HUES6 (cell line): ENCODE data around the gene NCAM2.

Source experiments
- H3K27ac ChIP-seq: 2 replicates; pipeline ENCODE4 v1.7.0; 2013; ENCODE audit warnings: low read depth, mild to moderate bottlenecking, low read length, inconsistent platforms
- H3K27me3 ChIP-seq: 2 replicates; pipeline ENCODE4 v1.6.1; 2013; ENCODE audit warnings: low read length; ENCODE audit not compliant: control insufficient read depth, insufficient read depth
- H3K36me3 ChIP-seq: 2 replicates; pipeline ENCODE4 v1.6.1; 2013; ENCODE audit warnings: low read length; ENCODE audit not compliant: control insufficient read depth, insufficient read depth
- H3K4me1 ChIP-seq: 2 replicates; pipeline ENCODE4 v1.6.1; 2013; ENCODE audit warnings: low read length; ENCODE audit not compliant: control insufficient read depth, insufficient read depth
- H3K4me3 ChIP-seq: 2 replicates; pipeline ENCODE4 v1.5.1; 2013; ENCODE audit warnings: low read depth, low read length
- H3K9ac ChIP-seq: one replicate; pipeline ENCODE4 v1.6.1; 2013; ENCODE audit warnings: mild to moderate bottlenecking, low read length
- H3K9me3 ChIP-seq: 2 replicates; pipeline ENCODE4 v1.6.1; 2013; ENCODE audit warnings: low read depth, low read length; ENCODE audit not compliant: control insufficient read depth, insufficient read depth

Gene NCAM2

DNA sequence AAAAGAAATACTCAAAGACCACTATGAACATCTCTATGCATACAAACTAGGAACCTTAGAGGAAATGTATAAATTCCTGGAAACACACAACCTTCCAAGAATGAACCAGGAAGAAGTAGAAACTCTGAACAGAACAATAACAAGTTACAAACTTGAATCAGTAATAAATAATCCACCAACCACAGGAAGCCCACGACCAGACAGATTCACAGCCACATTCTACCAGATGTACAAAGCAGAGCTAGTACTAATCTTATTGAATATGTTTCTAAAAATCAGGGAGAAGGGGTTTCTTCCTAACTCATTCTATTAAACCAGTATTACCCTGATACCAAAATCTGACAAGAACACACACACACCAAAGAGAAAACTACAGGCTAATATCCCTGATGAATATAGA, 263.8 kb downstream of the NCAM2 start:
- Histone ChIP-seq H3K9me3 (no peaks in the 10 kb centered on the region), H3K4me1 (no peaks in the 10 kb centered on the region), H3K36me3 (no peaks in the 10 kb centered on the region), H3K27me3 (no peaks in the 10 kb centered on the region), H3K4me3 (no peak overlapping the region), H3K9ac (no peak overlapping the region), H3K27ac (no peak overlapping the region)

DNA sequence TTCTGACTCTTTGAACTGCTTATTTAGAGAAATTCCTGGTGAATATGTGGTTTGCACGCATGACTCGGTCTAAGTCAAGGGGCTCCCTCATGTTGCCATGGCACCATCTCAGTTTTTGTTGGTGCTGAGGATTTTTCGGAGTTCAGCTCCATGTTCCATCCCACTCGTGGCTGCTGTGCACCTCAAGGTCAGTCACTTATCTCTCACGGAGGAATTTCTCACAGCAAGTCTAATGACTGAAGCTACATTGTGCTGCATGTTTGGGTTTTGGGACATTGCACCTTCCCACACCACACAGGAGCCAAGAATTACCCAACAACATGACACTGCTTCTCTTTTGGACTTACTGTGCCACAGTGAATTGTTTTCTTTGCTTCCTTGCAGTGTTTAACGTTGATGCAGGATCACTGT, 269.9 kb downstream of the NCAM2 start:
- H3K9me3 ChIP-seq: no peaks in the 10 kb centered on the region
- H3K4me3 ChIP-seq: no peak overlapping the region
- no peaks in the 10 kb centered on the region for H3K4me1 ChIP-seq
- no peak overlapping the region for H3K27ac ChIP-seq
- no peaks in the 10 kb centered on the region for H3K27me3 ChIP-seq
- no peak overlapping the region for H3K9ac ChIP-seq
- no peaks in the 10 kb centered on the region for H3K36me3 ChIP-seq

DNA sequence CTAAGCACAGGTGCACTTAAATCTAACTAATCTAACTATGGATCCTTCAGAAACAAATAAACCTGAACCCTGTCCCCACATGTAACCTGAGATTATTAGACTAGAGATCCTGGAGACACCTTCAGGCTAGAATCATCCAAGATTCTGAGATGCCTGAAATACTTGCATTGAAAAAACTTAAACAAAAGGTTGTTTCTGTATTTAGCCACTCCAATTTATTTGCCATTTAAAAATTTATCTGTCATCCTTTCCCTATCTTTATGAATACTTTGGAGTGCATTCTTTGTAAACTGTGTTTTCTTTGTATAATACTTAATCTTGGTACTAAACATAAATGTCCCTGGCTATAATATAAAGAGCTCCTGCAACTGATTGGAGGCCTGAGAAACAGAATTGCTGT, 270.7 kb downstream of the NCAM2 start:
- Histone ChIP-seq H3K9ac (no peak overlapping the region), H3K27me3 (no peaks in the 10 kb centered on the region), H3K36me3 (no peaks in the 10 kb centered on the region), H3K4me3 (no peak overlapping the region), H3K4me1 (no peaks in the 10 kb centered on the region), H3K9me3 (no peaks in the 10 kb centered on the region), H3K27ac (no peak overlapping the region)

DNA sequence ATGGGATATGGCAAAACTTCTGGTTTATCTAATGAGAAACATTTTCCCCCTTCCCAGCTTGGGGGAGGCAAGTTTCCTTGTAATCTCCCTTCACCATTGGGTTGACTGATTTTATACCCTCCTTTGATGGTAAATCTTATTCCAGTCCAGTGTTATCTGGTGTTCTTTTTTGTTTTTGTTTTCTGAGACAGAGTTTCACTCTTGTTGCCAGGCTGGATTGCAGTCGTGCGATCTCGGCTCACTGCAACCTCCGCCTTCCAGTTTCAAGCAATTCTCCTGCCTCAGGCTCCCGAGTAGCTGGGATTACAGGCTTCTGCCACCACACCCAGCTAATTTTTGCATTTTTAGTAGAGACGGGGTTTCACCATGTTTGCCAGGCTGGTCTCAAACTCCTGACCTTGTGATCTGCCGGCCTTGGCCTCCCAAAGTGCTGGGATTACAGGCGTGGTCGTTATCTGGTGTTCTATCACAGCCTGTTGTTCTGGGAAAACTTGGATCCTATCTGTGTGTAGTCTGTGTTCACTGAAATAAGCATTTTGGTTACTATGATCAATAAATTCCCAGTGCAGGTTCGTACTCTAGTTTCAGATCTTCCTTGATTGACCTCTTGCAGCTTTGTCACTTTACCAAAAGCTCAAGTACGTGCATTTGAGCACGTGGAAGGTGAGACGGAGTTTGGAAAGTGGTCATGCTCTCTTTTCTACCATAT, 281.1 kb downstream of the NCAM2 start:
- Histone ChIP-seq H3K4me1 (no peaks in the 10 kb centered on the region), H3K9me3 (no peaks in the 10 kb centered on the region), H3K27ac (no peak overlapping the region), H3K4me3 (no peak overlapping the region), H3K27me3 (no peaks in the 10 kb centered on the region), H3K36me3 (no peaks in the 10 kb centered on the region), H3K9ac (no peak overlapping the region)

DNA sequence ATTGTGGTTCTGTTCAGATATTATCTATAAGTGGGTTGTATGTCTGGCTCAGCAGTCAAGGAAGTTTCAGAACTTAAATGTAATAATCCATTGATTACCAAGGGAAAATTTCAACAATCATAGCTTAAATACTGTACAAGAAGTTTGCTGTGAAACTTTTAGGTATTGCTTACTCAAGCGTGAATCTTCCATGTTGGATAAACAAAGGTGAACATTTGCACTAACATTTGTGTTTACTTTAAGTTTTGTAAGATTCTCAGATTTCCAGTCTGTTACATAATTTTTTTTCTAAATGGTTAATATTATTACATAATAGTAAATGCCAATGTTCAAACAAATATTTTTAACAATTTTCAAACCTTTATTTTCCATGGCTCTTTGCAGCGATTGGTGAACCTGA, 285.6 kb downstream of the NCAM2 start:
- Histone ChIP-seq H3K36me3 (no peaks in the 10 kb centered on the region), H3K9ac (no peak overlapping the region), H3K27ac (no peak overlapping the region), H3K27me3 (no peaks in the 10 kb centered on the region), H3K4me3 (no peak overlapping the region), H3K9me3 (no peaks in the 10 kb centered on the region), H3K4me1 (no peaks in the 10 kb centered on the region)

DNA sequence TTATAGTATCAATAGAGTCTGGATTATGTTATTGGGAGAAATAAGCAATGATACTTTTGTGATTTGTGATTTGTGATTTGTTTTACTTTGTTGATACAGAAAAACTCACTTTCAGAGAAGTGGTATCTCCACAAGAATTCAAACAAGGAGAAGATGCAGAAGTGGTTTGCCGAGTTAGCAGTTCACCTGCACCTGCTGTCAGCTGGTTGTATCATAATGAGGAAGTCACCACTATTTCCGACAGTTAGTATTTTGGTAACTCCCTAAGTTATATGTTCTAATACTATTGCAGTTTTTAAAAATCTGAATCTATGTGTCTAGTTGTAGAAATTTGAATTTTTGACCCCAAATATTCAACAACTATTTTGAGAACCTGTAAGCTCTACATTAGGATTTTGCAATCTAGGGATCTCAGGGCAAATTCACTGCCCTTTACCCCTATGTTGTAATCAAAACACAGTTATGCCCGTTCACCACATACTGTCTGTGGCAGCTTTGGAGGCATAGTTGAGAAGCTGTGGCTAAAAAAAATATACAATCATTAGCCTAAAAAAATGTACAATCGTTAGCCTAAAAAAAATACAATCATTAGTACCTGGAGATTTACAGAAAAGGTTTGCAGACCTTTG, 288.1 kb downstream of the NCAM2 start:
- no peaks in the 10 kb centered on the region for H3K36me3 ChIP-seq
- H3K4me1 ChIP-seq: no peaks in the 10 kb centered on the region
- no peak overlapping the region for H3K9ac ChIP-seq
- H3K27ac ChIP-seq: no peak overlapping the region
- no peak overlapping the region for H3K4me3 ChIP-seq
- H3K9me3 ChIP-seq: no peaks in the 10 kb centered on the region
- H3K27me3 ChIP-seq: no peaks in the 10 kb centered on the region

DNA sequence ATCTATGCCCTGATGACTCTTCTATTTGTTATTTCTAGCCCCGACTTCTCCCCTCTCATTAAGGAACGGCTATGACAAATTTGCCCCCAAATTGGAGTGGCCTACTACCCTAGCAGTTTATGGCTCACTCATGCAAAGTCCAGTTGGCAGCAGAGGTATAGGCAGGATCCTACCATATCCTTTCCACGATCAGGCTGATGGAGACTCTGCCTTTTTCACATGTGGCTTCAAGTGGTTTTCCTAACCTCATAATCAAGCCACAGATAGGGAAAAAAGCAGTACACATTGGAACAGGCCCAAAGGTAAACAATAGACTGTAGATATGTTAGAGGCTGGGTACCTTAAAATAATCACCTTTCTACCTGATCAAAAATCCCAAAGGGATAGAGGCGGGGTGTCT, 292.5 kb downstream of the NCAM2 start:
- Histone ChIP-seq H3K27ac (no peak overlapping the region), H3K36me3 (no peaks in the 10 kb centered on the region), H3K27me3 (no peaks in the 10 kb centered on the region), H3K9ac (no peak overlapping the region), H3K4me1 (no peaks in the 10 kb centered on the region), H3K4me3 (no peak overlapping the region), H3K9me3 (no peaks in the 10 kb centered on the region)

DNA sequence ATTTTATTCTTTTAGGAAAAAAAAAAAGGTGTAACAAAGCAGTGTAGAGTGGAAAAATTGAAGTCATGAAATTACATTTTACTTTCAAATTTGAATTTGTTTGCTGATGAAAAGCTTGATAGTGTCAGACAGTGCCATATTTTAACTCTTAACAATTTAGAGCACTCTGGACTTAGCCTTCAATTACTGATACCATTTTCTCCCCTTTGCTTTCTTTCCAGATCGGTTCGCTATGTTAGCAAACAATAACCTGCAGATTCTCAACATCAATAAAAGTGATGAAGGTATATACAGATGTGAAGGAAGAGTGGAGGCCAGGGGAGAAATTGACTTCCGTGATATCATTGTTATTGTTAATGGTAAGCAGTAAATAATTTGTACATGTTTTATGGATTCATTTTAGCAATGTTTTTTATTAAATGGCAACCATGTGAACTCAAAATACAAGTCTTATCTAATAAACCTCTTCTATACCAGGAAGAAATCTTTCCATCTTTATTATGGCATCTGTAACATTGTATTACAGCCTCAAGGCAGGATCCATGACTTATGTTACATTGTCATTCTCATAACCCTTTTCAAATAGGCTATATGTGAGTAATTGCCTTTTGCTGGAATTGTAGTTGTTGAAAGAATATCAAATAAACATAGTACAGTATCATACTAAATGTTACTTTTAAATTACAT, 293.8 kb downstream of the NCAM2 start:
- H3K27ac ChIP-seq: no peak overlapping the region
- H3K4me1 ChIP-seq: no peaks in the 10 kb centered on the region
- no peak overlapping the region for H3K4me3 ChIP-seq
- no peaks in the 10 kb centered on the region for H3K9me3 ChIP-seq
- H3K9ac ChIP-seq: no peak overlapping the region
- no peaks in the 10 kb centered on the region for H3K27me3 ChIP-seq
- no peaks in the 10 kb centered on the region for H3K36me3 ChIP-seq

DNA sequence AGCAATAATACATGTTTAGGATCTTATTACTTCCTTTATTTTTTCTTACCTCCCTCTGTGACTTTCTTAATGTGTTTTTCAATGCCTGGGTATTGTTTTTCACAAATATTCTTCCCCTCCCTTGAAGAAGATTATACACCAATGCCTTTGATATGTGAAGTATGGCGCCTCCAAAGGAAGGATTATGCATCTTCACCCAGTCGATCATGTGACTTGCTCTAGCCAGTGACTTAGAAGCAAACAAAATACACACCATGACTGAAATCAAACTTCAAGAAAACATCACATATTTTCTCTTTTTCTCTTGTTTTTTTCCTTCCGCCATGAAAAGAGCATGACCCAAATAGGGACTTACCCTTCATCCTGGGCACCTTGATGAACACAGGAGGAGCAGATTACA, 297.1 kb downstream of the NCAM2 start:
- no peaks in the 10 kb centered on the region for H3K4me1 ChIP-seq
- no peaks in the 10 kb centered on the region for H3K36me3 ChIP-seq
- H3K27me3 ChIP-seq: no peaks in the 10 kb centered on the region
- H3K9me3 ChIP-seq: no peaks in the 10 kb centered on the region
- H3K4me3 ChIP-seq: no peak overlapping the region
- H3K9ac ChIP-seq: no peak overlapping the region
- H3K27ac ChIP-seq: no peak overlapping the region

DNA sequence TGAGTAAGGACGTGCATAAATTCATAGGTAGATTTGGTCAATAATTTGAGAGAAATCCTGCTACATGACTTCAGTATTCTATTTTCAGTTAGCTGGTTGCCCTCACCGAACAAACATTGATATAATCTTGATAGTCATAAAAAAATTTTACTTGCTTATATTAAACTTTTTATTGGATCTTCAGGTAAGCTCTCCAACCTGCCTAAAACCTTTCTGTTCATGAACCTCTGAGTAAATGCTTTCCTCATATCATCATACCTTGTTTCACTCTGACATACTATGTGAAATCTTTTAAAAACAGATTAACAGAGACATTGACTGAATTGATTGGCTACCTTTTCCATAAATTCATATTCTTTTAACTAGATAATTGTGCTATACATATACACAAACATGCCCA, 299.0 kb downstream of the NCAM2 start:
- Histone ChIP-seq H3K4me3 (no peak overlapping the region), H3K4me1 (no peaks in the 10 kb centered on the region), H3K9ac (no peak overlapping the region), H3K9me3 (no peaks in the 10 kb centered on the region), H3K27ac (no peak overlapping the region), H3K27me3 (no peaks in the 10 kb centered on the region), H3K36me3 (no peaks in the 10 kb centered on the region)

DNA sequence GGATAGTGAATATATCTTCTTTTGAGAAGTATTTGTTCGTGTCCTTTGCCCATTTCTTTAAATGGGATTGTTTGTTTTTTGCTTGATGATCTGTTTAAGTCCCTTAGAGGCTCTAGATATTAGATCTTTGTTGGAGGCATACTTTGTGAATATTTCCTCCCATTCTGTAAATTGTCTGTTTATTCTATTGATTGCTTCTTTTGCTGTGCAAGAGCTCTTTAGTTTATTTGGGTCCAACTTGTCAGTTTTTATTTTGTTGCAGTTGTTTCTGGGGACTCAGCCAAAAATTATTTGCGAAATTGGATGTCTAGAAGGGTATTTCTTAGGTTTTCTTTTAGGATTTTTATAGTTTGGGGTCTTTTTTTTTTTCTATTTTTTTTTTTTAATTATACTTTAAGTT, 302.8 kb downstream of the NCAM2 start:
- H3K36me3 ChIP-seq: no peaks in the 10 kb centered on the region
- no peaks in the 10 kb centered on the region for H3K27me3 ChIP-seq
- H3K9ac ChIP-seq: no peak overlapping the region
- H3K4me3 ChIP-seq: no peak overlapping the region
- H3K9me3 ChIP-seq: no peaks in the 10 kb centered on the region
- H3K27ac ChIP-seq: no peak overlapping the region
- no peaks in the 10 kb centered on the region for H3K4me1 ChIP-seq
